ENCODE data around the gene NPAS3.

DNA sequence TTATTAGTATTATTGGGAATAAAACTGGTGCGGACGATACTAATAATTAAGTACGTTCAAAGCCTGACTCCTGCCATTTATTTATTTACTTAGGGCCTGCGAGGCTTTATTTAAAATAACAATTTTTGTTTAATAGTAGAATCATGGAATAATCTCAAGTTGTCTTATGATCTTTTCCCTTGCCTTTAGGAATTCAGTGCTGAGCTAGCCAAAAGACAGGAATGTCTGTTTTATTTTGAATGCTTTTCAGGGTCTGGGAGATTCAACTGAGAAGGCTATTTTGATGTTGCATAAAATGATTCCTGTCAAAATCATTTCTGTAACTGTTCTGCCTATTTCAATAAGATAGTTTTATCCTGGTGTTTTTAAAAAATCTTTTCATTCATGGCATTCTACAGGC lies 522.4 kb downstream of the NPAS3 start:
- no peak for TF ChIP-seq POLR2A (IDR thresholded peaks at IDR 0.05)
- TF ChIP-seq, protein P1, sequence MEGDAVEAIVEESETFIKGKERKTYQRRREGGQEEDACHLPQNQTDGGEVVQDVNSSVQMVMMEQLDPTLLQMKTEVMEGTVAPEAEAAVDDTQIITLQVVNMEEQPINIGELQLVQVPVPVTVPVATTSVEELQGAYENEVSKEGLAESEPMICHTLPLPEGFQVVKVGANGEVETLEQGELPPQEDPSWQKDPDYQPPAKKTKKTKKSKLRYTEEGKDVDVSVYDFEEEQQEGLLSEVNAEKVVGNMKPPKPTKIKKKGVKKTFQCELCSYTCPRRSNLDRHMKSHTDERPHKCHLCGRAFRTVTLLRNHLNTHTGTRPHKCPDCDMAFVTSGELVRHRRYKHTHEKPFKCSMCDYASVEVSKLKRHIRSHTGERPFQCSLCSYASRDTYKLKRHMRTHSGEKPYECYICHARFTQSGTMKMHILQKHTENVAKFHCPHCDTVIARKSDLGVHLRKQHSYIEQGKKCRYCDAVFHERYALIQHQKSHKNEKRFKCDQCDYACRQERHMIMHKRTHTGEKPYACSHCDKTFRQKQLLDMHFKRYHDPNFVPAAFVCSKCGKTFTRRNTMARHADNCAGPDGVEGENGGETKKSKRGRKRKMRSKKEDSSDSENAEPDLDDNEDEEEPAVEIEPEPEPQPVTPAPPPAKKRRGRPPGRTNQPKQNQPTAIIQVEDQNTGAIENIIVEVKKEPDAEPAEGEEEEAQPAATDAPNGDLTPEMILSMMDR (IDR thresholded peaks at IDR 0.05) = no peak
